Stimulated activated naive CD4-positive, alpha-beta T cell (primary cell): ENCODE measurements around the gene CCER1.
"Not testable (repeated sequence)": the region's sequence is repeated elsewhere in the genome, so short reads cannot be mapped to it uniquely, and the experiment has no call there.

Experiments used
- DNase-seq, 6 experiments: peaks; one replicate each; lab custom pipeline; 2025; lab: John Stamatoyannopoulos, UW

CCER1 gene

GRCh38 chr12:90954921-90955320 lies at the start of gene CCER1:
Gene CCER1 (minus strand): TSS chr12:90955176. CDS start chr12:90954742, 434 bp downstream.
- DNase-seq, result no peak

DNA sequence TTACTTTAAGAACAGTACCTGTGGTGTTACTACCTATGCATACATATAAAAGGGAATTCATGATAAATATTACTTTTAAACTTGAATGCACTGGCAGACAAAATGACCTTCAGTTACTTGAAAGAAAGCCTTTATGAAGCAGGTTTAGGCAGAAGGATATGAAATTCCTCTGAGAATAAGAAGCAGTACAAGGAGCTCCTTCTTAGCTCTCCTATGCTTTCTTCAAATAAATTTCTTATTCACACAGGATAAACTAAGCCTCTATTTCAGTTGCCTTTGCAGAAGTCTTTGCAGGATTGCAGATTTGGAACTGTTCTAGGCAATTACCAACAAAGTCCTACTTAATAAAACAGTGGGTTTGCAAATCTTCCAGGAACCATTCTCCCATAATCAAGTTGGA lies 48.8 kb upstream of the CCER1 start:
- DNase-seq, result no peak

DNA sequence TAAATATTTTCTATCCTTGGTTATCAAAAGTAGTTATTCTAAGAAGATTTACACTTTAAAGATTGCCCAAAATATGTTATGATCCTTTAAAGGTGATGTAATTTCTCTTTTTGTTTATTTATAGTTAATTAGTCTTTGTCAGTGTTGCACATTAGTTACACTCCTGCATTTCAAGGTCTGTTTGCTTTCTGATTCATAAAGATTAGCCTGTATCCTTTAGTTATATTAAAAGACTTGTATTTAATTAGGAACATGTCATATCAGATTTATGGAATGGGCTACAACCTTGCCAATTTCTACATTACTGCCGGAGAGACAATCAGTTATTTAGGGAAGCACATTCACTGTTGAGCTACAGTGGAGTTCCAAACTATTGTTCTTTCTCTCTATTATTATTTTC lies 46.3 kb upstream of the CCER1 start:
- DNase-seq, result no peak

GRCh38 chr12:90999966-91000365 lies 45.0 kb upstream of the CCER1 start:
- DNase-seq, result no peak

DNA sequence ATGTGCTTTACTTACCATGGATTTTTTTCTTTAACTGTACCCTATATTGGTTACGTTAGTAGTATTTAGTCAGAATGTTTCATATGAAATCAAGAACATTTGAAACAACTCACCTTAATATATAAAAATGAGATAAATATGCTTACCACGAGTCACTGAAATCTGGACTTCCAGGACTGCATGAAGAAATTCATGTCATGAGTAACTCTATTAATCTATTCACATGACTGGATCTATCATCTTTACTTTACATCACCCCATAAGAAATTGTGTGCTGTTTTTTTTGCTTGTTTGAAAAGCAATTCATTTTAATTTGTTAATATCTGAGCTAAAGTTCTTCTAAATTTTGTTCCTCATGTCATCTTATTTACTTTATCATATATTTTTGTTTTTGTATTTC lies 44.6 kb upstream of the CCER1 start:
- DNase-seq, result no peak

DNA sequence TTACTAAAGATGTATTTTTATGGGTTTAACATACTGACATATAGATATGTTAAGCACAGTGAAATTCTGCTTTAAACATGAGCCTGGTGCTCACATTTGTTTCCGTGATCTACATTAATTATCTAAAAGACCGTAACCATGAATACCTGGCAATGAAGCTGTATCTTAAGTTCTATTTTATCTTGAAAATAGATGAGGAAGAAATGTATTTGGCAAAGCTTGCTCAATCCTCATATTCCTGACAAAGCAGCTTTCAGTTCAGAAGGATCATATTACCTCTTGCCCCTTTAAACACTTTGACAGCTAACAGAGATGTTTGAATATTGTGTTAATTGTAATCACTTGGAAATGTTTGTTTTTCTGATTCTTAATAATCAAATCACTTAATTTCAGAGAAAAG lies 40.0 kb upstream of the CCER1 start:
- no peak for DNase-seq

DNA sequence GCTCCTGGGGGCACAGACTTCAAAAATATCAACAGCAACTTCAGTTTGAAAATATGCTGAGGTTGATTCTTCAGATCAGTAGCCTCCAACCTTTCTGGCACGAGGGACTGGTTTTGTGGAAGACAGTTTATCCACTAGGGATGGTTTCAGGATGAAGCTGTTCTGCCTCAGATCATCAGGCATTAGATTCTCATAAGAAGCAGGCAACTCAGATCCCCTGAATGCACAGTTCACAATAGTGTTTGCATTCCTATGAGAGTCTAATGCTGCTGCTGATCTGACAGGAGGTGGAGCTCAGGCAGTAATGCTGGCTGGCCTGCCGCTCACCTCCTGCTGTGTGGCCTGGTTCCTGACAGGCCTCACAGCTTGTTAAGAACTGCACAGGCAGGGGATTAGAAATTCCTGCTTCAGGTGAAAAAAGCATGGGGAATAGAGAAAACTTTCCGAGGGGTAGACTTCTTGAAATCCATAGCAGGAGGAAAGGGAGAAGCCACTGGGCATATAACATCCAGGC lies 37.0 kb upstream of the CCER1 start:
- DNase-seq, result no peak

DNA sequence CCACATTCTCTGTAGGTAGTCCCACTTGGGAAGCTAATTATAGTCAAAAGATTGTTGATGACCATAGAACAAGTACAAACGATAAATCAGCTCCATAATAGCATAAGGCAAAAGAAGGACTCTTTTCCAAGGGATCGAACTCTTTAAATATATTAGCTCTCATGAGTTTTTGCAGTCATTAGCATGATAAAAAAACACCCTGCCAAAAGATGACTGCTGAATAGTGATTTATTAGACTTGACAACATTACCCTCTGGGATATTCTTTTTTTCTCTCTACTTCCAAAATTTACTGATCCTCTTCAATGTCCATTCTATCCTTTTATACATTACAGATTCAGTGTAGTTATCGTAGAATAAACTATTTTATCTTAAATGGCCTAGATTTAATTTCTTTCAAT lies 35.6 kb upstream of the CCER1 start:
- DNase-seq, result no peak

- DNase-seq, result no peak
Observed at GRCh38 chr12:90989686-90990111, 34.7 kb upstream of the CCER1 start.

- DNase-seq, result no peak
Observed at GRCh38 chr12:90987520-90987919, 32.5 kb upstream of the CCER1 start.

GRCh38 chr12:90987101-90987500 lies 32.1 kb upstream of the CCER1 start:
- DNase-seq, result no peak

GRCh38 chr12:90985331-90985730 lies 30.4 kb upstream of the CCER1 start:
- DNase-seq, result not testable (repeated sequence)

GRCh38 chr12:90984114-90984513 lies 29.1 kb upstream of the CCER1 start:
- no peak for DNase-seq

- DNase-seq, result no peak
Observed at GRCh38 chr12:90982170-90982569, 27.2 kb upstream of the CCER1 start.

DNA sequence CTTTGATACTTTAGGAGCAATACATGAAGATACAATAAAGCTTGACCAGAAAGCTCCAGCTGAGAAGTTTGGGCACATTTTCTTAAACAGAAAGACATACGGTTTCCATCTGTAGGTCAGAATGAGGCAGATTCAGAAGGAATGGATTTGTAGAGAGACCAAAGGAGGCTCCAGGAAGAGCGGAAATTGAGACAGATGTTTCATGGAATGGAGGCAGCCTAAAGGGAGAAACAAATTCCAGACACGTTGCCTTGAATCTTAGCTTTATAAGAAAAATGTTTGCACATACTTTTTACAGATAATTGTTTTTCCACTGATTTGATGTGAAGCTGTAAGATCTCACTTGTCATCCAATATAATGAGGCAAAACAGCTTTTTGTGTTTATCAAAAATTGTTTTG lies 25.0 kb upstream of the CCER1 start:
- no peak for DNase-seq

DNA sequence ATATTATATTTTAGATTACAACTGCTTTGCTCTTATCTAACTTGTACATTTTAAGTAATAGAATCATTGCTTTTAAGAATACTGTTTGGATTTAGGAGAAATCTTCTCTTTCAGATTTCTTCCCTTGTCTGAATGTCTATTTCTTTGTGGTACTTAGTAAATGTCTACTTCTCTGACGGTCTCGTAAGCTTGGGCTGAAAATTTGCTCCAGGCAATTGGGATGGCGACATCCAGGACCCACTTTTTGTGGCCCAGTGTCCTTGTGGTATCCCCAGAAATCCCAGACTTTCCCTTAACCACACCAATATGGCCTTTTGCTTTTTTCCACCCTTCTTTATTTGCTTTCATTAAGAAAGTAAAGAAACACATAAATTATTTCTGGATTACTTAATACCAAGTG lies 24.0 kb upstream of the CCER1 start:
- DNase-seq, result no peak

GRCh38 chr12:90978117-90978770 lies 23.3 kb upstream of the CCER1 start:
- DNase-seq, result no peak

GRCh38 chr12:90977224-90977623 lies 22.2 kb upstream of the CCER1 start:
- no peak for DNase-seq

DNA sequence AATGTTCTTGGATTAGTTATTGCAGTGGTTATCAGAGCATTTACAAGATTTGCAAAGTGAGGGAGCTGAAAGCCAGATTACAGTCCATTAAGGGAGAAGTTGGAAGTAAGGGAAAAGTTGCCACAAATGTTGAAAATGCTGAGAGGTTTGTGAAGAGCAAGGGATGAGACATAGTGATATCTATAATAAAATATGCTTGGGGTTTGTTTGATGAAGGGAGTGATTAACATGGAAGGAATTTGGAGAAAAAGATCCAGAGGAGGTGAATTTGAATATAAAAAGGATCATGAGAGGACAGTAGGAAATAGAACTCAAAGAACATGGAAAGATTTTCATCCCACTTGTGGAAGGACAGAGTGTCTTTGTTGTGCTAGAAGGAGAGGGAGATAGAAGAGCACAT lies 19.3 kb upstream of the CCER1 start:
- DNase-seq, result no peak

- DNase-seq, result no peak
Observed at GRCh38 chr12:90972226-90972625, 17.2 kb upstream of the CCER1 start.

GRCh38 chr12:90970911-90971310 lies 15.9 kb upstream of the CCER1 start:
- DNase-seq, result no peak

GRCh38 chr12:90970471-90970870 lies 15.5 kb upstream of the CCER1 start:
- no peak for DNase-seq

- DNase-seq, result no peak
Observed at GRCh38 chr12:90969851-90970250, 14.9 kb upstream of the CCER1 start.

DNA sequence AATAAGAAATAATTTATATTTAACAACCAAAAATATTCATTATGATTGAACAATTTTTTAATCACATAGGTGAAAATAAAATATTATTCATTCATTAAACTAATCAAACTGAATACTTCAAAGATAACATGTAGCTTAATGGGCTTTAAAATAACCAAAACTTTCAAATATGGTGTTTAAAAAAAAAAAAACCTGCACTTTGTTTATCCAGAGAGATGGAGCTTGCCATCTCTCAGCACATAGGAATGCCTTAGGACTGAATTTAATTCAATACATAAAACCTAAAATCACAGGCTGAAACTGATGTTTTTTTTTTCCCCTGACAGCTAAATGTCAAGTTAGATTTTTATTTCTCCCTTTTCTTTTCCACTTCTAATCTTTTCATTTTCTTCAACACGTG lies 14.4 kb upstream of the CCER1 start:
- no peak for DNase-seq
